ENCODE data around the gene ARCN1.
"Not testable (repeated sequence)": the region's sequence is repeated elsewhere in the genome, so short reads cannot be mapped to it uniquely, and the experiment has no call there.

The ARCN1 gene

GRCh38 chr11:118607401-118608359 lies 35.5 kb downstream of the ARCN1 start, which contains the start of gene PHLDB1:
TSS of gene PHLDB1 (plus strand) at chr11:118607615. CDS start at chr11:118613837, 6,222 bp downstream.
- TF ChIP-seq ZFX (IDR thresholded peaks at IDR 0.05; ENCODE audit: borderline replicate concordance) (no peak), CTCF (IDR thresholded peaks at IDR 0.05) (peak; percentile 78)
- H3K27ac ChIP-seq, result no peak within 1 kb of the TSS

GRCh38 chr11:118608360-118609227 lies 36.4 kb downstream of the ARCN1 start:
- TF ChIP-seq CTCF (IDR thresholded peaks at IDR 0.05) (no peak), ZFX (IDR thresholded peaks at IDR 0.05; ENCODE audit: borderline replicate concordance) (no peak)
- H3K27ac ChIP-seq, result no peak overlapping the region

GRCh38 chr11:118609380-118610224 lies 37.4 kb downstream of the ARCN1 start:
- TF ChIP-seq ZFX (IDR thresholded peaks at IDR 0.05; ENCODE audit: borderline replicate concordance), result no peak
- TF ChIP-seq CTCF (IDR thresholded peaks at IDR 0.05), result no peak
- H3K27ac ChIP-seq, result no peak overlapping the region

- TF ChIP-seq CTCF (IDR thresholded peaks at IDR 0.05) (no peak), ZFX (IDR thresholded peaks at IDR 0.05; ENCODE audit: borderline replicate concordance) (no peak)
- no peak overlapping the region for H3K27ac ChIP-seq
Measured at GRCh38 chr11:118610225-118610772, 38.1 kb downstream of the ARCN1 start.

GRCh38 chr11:118610773-118611432 lies 38.7 kb downstream of the ARCN1 start:
- H3K27ac ChIP-seq, result no peak overlapping the region
- TF ChIP-seq ZFX (IDR thresholded peaks at IDR 0.05; ENCODE audit: borderline replicate concordance), result no peak
- TF ChIP-seq CTCF (IDR thresholded peaks at IDR 0.05), result peak; percentile 93

GRCh38 chr11:118611433-118611795 lies 39.2 kb downstream of the ARCN1 start:
- not testable (repeated sequence) for H3K27ac ChIP-seq
